GM19025 (cell line): ENCODE data around the gene GRIN2A.

Experiments
- ATAC-seq: cut with Tn5 transposase; IDR thresholded peaks from one replicate; pipeline ENCODE4 v1.9.1; 2021; ENCODE audit warnings: mild to moderate bottlenecking, low read depth, moderate library complexity; ENCODE audit not compliant: unreplicated experiment

The GRIN2A gene

DNA sequence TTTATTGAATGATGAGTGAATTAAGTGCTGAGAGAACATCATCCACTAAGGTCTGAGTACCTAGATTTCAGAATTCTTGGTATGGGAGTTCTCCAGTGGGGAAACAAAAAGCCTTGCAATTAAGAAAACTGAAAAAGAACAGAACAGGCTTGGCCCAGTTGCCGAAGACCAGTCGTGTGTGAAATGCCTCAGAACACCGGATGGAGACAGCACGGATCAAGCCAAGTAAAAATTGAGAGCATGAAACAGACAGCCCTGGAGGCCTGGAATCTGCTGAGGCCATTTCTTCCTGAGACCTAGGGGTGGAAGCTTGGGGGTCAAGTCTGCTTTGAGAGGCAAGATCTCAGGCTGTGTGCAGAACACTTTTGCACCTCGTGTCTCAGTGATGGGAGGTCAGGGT lies 43.3 kb downstream of the GRIN2A start:
- ATAC-seq: no peak

DNA sequence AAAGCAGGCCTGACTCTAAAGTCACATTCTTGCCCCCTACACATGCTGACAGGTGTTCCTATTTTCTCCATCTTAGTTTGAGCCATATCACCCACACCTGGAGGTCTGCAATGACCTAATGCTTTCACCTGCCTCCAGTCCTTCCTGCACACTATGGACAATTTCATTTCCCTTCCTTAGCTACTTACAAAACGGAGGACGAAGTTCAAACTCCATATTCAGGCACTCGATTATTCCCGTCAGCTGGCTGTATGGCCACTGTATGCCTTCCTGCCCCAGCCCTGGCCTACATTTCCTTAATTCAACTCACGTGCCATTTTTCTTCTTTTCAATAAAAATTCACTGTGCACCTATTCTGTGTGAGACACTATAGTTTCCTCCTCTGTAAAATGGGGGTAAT lies 44.9 kb downstream of the GRIN2A start:
- no peak for ATAC-seq

- ATAC-seq: no peak
Observed at GRCh38 chr16:10136916-10137315, 45.3 kb downstream of the GRIN2A start.

DNA sequence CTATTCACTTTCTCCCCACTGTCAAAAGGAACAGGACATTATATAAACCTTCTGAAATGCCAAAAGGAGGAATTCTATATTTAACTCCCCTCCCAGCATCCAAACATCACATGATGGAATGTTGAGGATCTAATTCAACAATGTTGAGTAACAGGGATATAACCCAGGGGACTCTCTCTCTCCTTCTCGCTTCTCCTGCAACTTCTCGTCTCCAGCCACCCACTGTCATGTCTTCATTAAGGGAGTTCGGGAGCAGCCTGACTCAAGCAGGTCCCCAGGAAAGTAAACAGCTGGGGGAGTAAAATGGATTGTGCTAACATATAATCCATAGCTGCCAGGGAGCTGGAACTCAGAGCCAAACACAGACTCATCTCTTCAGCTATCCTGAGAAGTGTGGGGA lies 51.7 kb downstream of the GRIN2A start:
- ATAC-seq: no peak

DNA sequence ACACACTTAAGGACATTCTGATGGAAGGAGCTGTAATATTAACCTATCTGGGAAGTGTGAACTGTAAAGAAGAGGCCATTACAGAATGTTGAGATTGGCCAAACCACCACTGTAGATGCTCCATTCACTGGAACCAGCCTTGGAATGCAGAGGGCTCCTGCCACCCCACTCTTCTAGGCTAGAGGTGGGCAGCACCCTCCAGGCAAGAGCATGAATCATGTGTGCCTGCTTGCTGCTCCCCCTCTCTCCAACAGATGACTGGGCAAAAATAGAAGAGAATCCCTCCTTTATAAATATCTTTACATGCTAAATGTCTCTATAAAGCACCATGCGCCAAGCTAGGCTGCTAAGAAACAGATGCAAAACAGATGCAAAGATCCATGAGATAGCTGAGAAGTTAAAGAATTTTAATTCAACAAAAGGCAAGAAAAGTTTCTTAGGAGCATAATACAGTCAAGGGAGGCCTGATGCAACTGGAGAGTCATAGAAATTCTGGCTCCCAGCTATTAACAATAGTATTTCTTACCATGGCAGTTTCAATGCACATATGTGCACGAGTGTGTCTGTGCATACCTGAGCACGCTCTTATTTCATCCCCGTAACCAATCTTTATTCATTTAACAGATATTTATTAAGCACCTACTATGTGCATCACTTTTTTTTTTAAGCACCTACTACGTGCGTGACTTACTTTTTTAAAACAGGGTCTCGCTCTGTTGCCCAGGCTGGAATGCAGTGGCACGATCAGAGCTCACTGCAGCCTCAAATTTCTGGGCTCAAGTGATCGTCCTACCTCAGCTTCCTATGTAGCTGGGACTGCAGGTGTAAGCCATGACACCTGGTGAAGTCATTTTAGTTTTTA lies 53.6 kb downstream of the GRIN2A start:
- ATAC-seq: no peak

DNA sequence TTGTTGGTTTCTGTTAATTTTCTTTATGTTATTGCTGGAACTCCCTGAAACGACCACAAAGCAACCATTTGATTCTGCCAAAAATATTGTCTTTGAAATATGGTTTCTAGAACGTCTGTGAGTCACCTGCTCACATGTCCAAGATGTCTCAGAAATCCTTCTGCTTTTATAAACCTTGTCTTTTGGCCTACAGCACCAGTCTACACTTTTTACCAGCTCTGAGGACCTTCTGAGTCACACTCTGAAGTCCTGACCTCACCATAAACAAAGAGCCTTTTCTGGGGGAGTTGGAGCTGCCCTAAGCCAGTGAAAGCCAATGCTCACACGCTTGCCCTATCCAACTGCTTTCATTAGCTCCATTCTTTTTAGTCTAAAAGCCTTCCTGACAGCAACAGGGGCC lies 55.5 kb downstream of the GRIN2A start:
- ATAC-seq: no peak

- no peak for ATAC-seq
Observed at GRCh38 chr16:10123141-10123540, 59.1 kb downstream of the GRIN2A start.

DNA sequence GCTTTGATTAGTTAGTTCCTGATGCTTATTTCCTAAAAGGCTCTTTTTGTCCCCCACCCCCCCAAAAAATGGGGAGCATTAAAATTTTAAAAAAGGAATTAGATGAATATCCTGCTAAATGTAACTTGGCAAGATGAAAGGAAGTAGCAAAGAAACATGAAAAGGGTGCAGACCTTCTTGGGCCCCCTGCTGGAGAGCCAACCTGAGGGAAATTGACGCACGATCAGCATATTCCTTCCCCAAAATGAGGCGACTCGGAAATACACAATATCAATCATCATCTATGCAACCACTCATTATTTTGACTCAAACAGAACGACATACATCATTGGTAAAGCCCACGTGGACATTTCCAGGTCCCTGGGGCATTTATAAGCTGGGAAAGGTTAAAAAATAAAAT lies 59.7 kb downstream of the GRIN2A start:
- ATAC-seq: no peak

DNA sequence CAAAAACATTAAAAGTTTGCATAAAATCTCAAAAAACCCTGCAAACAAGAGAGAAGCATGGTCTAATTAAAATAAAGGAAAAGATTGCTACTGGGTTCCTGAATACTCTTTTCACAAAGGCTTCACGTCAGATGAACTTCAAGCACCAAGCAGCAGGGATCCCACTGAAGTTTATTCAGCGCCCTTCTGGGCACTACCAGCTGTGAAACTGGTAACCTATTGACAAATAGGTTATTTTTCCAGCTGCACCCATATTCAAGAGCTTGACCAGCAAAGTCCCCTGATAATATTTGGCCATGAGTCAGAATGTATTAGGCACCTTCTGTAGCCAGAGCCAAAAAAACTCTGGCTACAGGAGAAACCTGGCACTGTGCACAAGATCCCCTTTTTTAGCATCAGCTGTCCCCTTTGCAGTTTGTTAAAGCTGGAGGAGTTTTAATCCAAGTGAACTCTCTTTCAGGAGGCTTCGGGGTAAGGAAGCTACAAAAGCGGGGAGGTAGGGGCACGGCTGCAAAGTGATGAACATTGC lies 60.3 kb downstream of the GRIN2A start:
- ATAC-seq: no peak

GRCh38 chr16:10121491-10121890 lies 60.7 kb downstream of the GRIN2A start:
- ATAC-seq: no peak

- ATAC-seq: no peak
Observed at GRCh38 chr16:10120953-10121352, 61.3 kb downstream of the GRIN2A start.

- ATAC-seq: no peak
Observed at GRCh38 chr16:10114409-10114808, 67.8 kb downstream of the GRIN2A start.

DNA sequence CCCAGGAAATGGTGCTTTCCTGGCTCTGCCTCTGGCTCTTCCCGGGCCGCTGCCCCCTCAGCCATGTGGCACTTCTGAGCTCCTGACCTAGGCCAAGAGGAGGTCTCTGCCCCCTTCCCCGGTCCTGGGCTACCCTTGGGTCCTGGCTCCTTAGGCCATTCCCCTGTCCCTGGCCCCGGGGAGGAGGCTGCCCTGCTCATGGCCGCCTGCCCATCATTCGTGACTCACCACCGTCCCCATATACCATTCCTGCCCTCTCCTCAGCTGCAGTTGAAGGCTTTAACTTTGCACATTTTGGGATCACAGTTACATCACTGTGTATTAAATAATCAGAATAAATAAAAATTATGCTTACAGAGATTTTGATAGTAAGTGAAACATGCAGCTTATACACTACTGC lies 69.0 kb downstream of the GRIN2A start:
- no peak for ATAC-seq

- no peak for ATAC-seq
Observed at GRCh38 chr16:10112021-10112420, 70.2 kb downstream of the GRIN2A start.

GRCh38 chr16:10111156-10111761 lies 71.0 kb downstream of the GRIN2A start:
- ATAC-seq: no peak

GRCh38 chr16:10110552-10110951 lies 71.7 kb downstream of the GRIN2A start:
- no peak for ATAC-seq

GRCh38 chr16:10107081-10107480 lies 75.1 kb downstream of the GRIN2A start:
- ATAC-seq: no peak

DNA sequence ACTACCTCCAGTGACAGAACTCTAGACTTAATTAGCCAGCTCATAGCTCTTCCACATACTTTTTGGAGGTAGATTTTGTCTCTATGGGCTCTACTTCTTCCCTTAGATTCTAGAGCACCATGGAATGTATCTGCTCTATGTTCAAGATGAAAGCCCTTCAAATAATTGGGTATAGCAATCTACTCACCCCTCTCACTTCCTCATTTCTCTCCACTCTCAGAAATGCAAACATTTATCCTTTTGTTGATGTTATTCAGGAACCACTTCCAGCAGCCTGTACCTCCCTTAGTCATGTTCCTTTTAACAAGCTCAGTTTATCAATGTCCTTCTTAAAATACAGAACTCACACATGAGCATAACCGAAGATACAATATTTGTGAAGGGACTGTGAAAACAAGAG lies 78.5 kb downstream of the GRIN2A start:
- ATAC-seq: no peak

GRCh38 chr16:10103118-10103517 lies 79.1 kb downstream of the GRIN2A start:
- ATAC-seq: no peak

- no peak for ATAC-seq
Observed at GRCh38 chr16:10100829-10101228, 81.4 kb downstream of the GRIN2A start.

DNA sequence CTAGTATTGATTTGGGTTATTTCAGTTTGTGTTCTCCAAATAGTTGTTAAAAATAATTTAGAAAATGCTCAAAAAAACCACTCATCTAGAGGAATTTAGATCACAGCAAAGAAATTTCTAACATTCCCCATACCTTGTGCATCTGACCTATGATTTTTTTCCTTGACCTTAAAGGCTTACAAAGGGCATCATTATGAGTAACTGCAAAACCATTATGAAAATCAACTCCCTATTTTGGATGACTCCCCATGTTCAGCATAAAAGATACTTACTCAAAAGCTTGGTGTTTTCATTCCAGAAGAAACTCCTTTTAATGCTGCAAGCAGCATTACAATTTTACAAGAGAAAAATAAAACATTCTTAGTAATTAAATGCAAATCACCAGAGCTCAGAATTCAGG lies 83.2 kb downstream of the GRIN2A start:
- ATAC-seq: no peak

- no peak for ATAC-seq
Observed at GRCh38 chr16:10097271-10097670, 85.0 kb downstream of the GRIN2A start.
